Uterus (tissue), 2 donors: ENCODE results near the gene MAEA.

Experiments used
- CTCF ChIP-seq, 4 experiments: fragments of 200-600 bp in 2 of 4; fragments of 450-650 bp in 2 of 4; sonication (generic) in 2 of 4; IDR thresholded peaks; one replicate each; pipeline ENCODE4 v1.5.1; 2016 to 2019; ENCODE audit warnings: antibody characterized with exemption in 4 of 4, mild to moderate bottlenecking in 2 of 4, moderate library complexity in 1 of 4
- POLR2A ChIP-seq, 2 donors: fragments of 450-650 bp; IDR thresholded peaks; one replicate each; pipeline ENCODE4 v1.6.1; 2016; ENCODE audit warnings: antibody characterized with exemption in 2 of 2, mild to moderate bottlenecking in 1 of 2, moderate library complexity in 1 of 2

GRCh38 chr4:1250527-1250812, 39.2 kb upstream of the MAEA start:
- no peak for TF ChIP-seq POLR2A (IDR thresholded peaks at IDR 0.05)
- no peak for TF ChIP-seq CTCF (IDR thresholded peaks at IDR 0.05)
